HG02870 (cell line): ENCODE data around the gene SLC52A3.
"Not testable (repeated sequence)": the region's sequence is repeated elsewhere in the genome, so short reads cannot be mapped to it uniquely, and the experiment has no call there.

ENCODE experiments used
- ATAC-seq: cut with Tn5 transposase; IDR thresholded peaks from one replicate; pipeline ENCODE4 v1.9.1; 2021; ENCODE audit warnings: mild to moderate bottlenecking, moderate library complexity; ENCODE audit not compliant: unreplicated experiment

Gene SLC52A3

DNA sequence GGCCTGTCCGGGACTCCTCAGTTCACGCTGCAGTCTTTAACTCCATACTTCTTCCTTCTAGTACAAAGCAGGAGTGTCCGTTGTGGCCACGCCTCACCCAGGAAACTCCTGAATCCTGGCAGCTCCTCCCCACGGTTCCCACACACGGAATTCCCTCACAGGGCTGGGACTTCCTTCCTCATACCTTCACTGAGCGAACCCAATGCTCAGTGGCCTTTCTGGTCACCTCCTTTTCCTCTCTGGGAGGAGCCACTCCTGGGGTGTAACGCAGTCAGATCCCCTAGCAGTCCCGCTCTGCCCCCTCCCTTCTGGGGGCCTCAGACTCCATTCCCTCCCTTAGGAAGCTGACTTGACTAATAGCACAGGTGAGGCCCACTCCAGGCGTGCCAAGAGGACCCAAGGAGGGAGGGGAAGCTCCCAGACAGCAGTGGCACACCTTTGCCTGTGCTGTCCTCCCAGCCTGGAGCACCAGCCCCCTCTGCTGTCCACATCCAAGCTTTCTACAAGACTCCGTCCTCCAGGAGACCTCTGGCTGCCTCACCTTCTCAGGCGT lies at the start of gene SLC52A3:
TSS of gene SLC52A3 (minus strand) at position 75 of the 553 bp plus-strand sequence. CDS start 2,726 bp downstream, outside the sequence.
- ATAC-seq = no peak

DNA sequence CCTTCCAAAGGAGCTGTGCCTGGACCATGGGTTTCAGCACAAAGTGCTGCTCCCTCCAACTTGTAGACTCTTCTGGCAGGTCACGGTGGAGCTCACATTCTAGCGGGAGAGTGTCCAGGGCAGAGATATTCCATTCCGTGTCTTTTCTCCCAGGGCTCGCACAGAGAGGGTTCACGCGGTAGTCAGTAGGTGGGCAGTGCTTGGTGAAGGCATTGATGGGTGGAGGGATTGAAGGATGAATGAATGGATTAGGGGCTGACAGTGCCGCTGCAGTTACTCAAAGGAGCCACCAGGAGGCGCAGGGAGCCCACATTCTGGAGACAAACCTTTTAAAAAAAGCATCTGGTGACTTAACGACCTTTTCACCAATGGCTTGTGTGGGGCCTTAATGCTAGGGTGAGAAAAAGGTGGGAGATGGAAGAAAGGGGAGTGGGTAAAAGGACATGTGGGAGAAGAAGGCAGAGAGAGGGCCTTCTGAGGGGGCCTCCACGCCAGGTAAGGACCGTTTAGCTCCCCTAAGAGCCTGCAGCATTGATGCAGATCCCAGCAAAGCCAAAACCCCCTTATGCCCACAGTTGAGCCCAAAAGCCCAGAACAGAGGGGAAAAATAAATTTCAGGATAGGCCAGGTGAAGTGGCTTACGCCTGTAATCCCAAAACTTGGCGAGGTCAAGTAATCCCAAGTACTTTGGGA lies 47.8 kb upstream of the SLC52A3 start:
- ATAC-seq = no peak

DNA sequence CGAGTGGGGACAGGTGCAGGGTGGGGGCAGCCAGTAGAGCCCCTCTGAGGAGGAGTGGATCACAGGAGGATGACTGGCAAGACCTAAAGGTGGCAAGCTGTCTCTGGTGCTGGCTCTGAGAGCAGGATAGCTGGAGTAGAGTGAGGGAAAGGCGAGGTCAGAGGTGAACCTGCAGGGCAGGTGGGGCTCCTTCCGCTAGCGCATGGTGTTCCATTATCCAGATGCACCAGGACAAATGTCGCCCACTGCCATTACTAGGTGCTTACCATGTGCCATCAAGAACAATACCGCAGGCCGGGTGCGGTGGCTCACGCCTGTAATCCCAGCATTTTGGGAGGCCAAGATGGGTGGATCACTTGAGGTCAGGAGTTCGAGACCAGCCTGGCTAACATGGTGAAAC lies 46.9 kb upstream of the SLC52A3 start:
- ATAC-seq = no peak

DNA sequence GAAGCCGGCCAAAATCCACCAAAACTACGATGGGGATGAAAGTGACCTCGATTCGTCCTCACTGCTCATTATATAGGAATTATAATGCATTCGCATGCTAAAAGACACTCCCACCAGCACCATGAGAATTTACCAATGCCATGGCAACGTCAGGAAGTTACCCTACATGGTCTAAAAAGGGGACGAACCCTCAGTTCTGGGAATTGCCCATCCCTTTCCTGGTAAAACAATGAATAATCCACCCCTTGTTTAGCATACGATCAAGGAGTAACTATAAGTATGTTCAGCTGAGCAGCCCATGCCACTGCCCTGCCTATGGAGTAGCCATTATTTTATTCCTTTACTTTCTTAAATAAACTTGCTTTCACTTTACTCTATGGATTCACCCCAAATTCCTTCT lies 45.1 kb upstream of the SLC52A3 start:
- no peak for ATAC-seq

DNA sequence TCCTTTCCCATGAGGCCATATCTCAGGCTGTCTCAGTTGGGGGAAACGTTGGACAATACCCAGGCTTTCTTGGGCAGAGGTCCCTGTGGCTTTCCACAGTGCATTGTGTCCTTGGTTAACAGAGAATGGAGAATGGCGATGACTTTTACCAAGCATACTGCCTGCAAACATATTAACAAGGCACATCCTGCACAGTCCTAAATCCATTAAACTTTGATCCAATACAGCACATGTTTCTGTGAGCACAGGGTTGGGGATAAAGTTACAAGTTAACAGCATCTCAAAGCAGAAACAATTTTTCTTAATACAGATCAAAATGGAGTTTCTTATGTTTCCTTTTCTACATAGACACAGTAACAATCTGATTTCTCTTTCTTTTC lies 44.1 kb upstream of the SLC52A3 start:
- ATAC-seq = not testable (repeated sequence)

DNA sequence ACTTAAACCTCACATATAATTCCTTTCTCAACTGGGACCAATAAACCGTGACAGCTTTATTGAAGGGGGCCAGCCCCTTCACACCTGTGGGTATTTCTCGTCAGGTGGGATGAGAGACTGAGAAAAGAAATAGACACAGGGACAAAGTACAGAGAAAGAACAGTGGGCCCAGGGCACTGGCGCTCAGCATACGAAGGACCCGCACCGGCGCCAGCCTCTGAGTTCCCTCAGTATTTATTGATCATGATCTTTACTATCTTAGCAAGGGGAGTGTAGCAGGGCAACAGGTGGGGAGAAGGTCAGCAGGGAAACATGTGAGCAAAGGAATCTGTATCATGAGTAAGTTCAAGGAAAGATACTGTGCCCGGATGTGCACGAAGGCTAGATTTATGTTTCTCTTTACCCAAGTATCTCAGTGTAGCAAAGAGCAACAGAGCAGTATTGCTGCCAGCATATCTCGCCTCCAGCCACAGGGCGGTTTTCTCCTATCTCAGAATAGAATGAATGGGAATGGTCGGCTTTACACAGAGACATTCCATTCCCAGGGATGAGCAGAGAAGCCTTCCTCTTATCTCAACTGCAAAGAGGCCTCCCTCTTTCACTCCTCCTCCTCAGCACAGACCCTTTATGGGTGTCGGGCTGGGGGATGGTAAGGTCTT lies 43.6 kb upstream of the SLC52A3 start:
- ATAC-seq = not testable (repeated sequence)

DNA sequence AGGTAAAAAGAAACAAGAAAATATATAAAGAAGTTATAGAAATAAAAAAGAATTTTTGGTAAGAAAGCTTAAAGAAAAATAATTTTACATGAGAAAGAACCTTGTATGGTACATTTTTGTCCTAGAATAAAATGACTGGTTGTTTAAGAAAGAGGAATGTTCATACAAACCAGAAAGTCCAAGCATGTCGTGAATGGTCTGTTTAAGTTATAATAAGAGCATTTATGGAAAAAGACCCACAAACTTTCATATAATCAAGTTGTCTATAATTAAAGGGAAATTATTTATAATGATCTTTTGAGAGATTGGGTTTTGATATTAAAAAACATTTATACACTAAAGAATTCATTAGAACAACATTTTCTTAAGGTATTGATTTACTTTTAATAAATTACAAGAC lies 37.4 kb upstream of the SLC52A3 start:
- ATAC-seq = no peak

DNA sequence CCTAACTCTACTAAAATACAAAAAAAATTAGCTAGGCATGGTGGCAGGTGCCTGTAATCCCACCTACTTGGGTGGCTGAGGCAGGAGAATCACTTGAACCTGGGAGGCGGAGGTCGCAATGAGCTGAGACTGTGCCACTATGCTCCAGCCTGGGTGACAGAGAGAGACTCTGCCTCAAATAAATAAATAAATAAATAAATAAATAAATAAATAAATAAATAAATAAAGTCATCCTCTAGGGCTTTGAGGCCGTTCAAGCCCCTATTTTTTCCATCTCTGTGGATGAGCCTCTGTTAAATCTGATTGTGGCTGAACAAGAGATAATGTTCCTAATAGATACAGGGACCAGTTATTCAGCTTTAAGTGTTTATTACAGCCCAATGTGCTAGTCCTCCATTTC lies 33.4 kb upstream of the SLC52A3 start:
- ATAC-seq = no peak

DNA sequence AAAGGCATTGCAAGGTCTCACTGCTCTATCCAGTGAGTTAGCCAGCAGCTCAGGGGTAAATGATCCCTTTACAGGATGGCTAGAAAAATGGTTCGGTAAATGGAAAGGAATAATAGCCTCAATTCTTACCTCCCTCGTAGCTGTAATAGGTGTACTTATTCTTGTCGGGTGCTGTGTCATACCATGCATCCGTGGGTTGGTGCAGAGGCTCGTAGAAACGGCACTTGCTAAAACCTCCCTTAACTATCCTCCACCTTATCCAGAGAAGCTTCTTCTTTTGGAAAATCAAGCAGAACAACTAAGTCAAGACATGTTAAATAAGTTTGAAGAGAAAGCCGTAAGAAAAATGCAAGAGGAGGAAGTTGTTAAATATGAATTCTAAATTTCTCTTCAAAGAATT lies 31.7 kb upstream of the SLC52A3 start:
- not testable (repeated sequence) for ATAC-seq

DNA sequence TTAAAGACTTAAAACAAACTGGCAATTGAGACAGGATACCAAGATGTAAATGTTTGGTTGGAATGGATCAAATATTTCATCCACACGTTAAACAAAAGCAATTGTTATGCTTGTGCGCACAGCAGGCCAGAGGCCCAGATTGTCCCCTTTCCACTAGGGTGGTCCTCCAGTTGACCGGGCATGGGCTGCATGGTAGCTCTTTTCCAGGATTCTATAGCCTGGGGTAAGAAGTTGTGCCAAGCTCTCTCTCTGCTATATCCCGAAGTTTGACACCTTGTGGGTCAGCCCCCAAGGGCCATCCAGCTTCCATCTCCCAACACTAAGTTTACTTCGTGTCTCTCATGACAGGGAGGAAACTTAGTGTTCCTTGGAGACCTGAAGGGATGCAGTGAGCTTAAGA lies 30.4 kb upstream of the SLC52A3 start:
- ATAC-seq = not testable (repeated sequence)

DNA sequence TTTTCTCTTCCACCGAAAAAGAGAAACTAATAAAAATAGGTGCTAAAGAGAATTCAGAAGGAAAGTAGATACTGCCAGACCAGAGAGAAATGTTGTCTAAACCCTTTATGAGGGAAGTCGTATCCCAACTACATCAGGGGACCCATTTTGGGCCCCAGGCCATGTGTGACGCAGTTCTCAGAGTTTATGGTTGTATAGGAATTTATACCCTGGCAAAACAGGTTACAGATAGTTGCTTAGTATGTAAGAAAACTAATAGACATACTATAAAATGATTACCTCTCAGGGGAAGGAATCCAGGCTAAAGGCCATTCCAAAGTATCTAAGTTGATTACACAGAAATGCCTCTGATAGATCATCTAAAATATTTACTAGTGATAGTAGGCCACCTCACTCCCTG lies 28.6 kb upstream of the SLC52A3 start:
- no peak for ATAC-seq

DNA sequence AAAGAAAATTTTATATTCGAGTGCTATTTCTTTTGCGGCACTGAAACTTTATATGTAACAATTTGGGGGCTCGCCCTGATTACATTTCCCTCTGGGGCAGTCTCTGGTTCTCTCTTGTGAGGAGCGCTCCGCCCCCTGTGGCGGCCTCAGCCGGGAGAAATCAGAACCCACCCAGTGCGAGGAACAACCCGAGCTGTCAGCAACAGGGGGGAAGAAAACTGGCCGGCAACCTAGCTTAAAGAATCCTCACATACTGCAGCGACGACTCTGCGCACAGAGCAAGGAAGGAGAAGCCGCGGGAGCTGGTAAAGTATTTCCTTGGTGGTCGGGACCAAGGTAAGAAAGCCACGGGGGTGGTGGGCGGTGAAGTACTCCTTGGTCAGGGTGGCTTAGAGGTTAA lies 23.9 kb upstream of the SLC52A3 start:
- no peak for ATAC-seq

DNA sequence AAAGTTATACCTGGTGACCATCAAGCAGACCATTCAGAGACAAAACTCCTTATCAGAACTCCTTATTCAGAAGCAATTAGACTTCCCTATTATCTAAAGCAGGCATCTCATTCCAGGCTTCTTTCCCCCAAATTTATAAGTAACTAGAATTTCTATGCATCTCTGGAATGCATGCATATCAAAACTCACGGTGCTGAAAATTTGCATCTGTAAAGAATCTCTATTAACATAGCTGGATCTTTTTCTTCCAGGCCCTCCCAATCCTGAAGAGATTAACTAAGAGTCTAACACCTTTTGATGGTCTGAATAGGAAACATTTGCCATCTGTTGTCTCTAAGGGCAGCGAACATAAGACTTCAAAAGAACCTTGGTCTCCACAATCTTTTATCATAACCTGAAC lies 22.8 kb upstream of the SLC52A3 start:
- ATAC-seq = no peak

DNA sequence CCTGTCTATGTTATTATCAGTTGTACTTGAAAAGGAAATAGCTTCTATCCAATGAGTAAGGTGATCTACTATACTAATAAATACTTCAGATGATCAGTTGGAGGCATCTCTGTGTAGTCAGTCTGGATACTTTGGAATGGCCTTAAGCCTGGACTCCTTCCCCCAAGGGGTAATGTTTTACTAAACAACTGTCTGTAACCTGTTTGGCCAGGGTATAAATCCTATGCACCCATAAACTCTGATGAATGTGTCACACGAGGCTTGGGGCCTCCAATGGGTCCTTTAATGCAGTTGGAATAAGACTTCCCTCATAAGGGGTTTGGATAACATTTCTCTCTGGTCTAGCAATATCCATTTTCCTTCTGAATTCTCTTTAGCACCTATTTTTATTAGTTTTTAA lies 19.5 kb upstream of the SLC52A3 start:
- ATAC-seq = no peak

DNA sequence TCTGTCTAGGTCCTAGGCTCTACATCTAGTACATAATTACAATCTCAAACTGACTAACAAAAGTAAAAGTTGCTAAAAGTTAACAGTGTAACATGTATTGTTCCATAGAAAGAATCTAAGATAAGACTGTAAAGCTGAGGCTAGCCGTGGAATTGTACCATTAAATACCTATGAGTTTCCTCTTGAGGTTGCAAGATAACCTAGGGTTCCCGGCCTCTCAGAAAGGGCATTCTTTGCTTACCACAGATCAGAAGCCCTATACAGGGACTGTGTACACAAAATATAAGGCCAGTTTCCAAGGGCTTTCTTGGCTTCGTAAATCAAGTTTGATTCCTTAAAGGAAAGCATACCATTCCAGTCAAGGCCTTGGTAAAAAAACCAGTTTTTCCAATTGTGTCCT lies 11.5 kb upstream of the SLC52A3 start:
- no peak for ATAC-seq

DNA sequence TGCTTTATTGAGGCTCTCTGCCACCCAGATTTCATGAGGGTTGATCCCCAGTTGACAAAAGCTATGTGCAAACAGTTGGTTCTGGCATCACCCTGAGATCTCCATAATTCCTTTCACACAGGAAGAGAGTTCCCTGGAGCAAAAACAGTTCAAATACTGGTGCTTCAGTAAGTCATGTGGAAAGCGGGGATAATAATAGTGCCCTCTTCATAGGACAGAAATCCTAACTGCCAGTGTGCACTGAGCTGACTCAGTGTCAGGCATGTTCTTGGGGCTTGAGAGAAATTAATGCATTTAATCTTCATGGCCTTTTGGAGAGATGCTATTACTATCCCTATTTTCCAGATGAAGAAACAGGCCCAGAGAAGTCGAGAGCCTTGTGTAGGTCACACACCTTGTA lies 7.9 kb upstream of the SLC52A3 start:
- no peak for ATAC-seq

DNA sequence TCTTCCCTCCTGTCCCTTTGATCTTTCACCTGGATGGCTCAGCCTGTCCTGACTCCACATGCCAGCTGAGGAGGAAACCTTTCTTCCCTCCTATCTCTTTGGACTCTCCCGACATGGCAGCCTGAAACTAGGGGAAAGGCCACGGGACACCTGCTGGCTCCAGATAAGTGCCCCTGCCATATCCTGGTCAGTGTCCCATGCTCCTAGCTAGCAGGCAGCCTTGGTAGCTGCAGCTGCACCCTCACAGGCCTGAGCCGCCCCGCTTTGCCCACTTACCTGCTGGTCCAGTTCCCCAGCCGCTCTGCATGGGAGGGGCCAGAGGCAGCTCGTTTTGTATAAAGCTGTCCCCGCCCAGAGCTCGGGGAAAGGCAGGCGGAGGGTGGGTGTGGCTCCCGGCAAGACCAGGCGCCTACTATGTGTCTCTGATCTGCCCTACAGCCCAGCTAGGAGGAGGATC lies 7.4 kb upstream of the SLC52A3 start:
- no peak for ATAC-seq

DNA sequence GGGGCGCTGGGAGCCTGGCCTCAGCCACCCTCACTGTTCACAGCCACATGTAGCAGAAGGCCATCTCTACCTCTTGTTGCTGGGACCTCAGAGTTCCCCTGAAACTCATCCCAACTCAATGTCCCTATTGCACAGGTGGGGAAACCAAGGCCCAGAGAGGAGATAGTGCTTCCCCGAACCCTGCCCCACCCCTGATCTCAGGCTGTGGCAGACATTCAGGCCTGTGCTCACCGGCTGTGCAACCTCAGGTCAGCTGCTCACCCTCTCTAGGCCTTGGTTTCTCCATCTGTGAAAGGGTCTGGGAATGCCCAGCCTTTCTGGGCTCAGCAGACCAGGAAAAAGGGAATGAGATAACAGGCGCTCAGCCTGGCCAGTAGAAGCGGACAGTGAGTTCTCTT lies 6.4 kb upstream of the SLC52A3 start:
- no peak for ATAC-seq

DNA sequence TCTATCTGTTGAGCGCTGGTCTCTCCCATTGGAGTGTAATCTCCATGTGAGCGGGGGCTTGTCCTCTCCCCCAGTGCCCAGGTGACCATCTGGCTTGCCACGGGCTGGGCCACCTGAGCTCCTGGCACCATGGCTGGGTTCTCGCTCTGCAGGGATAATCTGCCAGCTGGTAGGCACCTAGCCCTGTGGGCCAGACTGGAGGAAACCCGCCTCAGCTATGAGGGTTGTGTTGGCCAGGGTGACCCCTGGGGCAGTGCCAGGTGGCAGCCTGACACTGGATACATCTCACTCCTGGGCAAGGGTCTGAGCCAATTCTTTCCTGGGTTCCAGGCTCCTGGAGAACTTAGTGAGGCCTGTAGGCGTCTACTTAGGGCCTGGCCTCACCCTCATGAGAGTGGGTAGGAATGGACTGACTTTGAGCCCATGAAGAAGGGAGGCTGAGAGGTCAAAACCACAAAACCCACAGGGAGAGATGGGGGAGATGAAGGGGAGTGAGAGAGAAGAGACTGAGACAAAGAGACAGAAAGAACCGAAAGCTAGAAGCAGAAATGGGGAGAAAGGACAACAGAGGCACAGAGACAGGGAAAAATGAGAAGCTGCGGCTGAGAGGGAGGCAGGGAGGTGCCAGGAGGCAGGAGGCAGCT lies 5.8 kb upstream of the SLC52A3 start:
- no peak for ATAC-seq

DNA sequence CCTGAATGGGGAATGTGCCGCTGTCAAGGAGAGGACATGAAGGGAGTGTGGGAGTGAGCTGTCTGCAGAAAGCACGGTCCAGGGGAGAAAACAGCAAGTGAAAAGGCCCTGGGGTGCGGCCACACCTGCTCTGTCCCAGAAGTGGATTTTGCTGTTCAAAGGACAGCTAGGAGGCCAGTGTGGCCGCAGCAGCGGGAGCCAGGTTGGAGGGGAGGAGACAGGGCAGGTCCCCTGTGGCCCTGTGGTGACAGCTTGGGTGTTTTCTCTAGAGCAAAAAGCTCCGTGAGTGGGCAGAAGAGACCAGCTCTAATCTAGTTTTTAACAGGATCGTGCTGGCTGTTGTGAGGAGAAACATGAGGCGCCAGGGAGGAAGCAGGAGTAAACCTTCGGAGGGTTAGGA lies 4.5 kb upstream of the SLC52A3 start:
- no peak for ATAC-seq

DNA sequence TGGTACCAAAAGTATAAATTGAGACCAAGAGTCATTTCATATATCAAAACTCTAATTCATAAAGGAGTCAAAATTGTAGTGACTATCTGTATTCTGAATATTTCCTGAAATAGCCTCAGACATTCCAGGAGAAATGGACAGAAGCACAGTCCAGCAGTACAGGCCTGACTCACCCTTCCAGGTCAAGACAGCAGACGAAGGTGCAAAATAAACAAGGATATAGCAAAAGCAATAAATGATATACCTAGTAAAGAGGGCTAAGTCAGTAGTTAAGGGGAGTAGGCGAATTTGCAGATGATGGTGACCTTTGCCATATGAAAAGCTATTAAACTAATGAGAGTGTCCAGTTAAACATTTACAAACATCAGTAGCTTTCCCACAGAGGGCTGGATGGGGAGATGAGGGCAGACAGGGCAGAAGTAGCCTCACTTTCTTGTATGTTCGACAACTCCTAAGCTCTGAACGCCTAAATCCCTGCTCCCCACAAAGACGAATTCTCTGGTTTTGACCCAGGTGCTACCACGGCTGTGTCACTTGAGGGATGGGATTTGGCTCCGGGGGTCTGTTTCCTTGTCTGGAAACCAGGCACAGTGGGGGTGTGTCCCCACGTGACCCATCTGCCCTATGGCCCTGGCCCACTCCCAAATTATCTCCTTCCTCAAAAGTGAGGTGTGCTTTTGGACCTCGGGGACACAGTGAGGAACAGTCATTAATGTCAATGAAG lies 3.6 kb upstream of the SLC52A3 start:
- ATAC-seq = no peak
